NCI-H1436 treated with DMSO at 0.1 percent for 48 hours (cell line): Measurements from ENCODE around the gene GCSH.
A peak's percentile ranks its signal among the peaks of the same experiment; 100 is the strongest.

Source experiments
- DNase-seq: peaks from one replicate; lab custom pipeline; 2025; lab: John Stamatoyannopoulos, UW

Gene GCSH

DNA sequence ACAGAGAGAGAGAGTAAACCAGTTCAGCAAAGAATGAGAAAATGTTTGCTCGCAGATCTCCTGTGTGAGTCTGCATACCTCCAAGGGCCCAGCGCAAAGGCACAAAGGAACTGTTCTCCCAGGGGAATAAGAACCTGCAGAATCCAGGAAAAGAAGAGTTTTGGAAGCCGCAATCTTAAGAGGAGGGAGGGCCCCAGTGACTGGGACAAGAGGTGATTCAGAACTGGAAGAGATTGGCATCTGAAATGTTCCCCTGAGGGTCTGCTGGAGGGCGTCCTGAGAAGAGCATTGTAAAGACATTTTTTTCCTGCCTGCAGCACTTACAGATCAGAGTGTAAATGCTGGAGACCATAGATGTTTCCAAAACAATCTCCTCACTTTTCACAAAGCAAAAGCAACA lies 54.5 kb downstream of the GCSH start:
- no peak for DNase-seq

DNA sequence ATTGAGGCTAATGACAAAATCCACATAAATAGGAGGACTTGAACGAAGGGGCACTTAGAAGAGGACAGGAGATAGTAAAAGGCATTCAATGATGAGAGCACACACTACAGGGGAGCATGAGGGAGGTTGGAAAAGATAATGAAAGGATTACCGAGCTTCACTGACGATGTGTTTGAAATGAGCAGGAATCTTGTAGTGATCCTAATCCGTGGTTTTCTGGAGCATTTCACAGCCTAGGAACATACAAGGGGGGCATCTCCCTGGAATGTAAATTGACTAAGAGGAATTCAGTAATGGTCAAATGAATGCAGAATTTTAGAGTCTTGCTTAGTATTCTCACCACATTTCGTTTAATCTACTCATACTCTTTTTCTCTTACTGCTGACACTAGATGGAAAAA lies 55.4 kb downstream of the GCSH start:
- no peak for DNase-seq

DNA sequence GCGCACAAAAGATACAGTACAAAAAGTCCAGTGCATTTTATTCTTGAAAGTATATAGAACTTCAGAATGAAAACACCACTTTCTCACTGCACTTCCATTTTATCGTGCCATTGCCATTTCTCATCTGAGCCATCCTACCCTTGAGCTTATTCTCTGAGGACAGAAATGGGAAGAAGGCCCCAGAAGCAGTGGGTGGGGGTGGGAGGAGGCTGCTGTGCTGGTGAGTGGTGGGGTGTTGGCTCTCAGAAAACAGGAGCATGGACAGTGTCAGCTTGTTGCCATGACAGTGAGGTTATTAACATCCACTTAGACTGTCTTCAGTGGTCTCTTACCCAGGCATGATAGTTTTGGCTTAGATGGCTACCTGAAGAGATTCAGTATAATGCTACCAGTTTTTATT lies 56.1 kb downstream of the GCSH start:
- DNase-seq, result no peak

DNA sequence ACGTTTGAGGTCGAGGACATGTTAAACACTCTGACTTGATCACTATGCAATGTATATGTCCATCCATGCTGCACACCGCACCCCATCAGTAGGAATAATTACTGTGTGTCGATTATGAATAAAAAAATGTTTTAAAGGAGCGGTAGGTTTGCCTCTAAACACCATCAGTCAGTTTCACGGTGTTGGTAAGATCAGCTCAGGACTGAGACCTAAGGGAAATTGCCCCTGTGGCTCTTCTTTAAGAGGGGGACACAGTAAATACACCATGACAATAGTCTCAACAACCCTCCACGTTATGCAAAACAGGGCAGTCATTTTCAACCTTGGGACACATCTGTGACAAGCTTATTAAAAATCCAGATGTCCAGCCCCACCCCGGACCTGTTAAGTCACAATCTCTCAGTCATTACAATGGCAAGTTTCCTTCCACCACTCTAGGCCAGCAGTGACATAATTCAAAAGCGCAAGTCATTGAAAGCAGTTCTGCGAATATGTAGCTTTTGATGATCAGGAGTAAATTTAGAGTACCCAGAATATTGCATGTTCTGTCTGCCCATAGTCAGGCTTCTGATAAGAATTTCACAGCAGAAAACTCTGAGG lies 59.3 kb downstream of the GCSH start:
- DNase-seq, result no peak

- no peak for DNase-seq
Observed at GRCh38 chr16:81035975-81036750, 60.0 kb downstream of the GCSH start.

DNA sequence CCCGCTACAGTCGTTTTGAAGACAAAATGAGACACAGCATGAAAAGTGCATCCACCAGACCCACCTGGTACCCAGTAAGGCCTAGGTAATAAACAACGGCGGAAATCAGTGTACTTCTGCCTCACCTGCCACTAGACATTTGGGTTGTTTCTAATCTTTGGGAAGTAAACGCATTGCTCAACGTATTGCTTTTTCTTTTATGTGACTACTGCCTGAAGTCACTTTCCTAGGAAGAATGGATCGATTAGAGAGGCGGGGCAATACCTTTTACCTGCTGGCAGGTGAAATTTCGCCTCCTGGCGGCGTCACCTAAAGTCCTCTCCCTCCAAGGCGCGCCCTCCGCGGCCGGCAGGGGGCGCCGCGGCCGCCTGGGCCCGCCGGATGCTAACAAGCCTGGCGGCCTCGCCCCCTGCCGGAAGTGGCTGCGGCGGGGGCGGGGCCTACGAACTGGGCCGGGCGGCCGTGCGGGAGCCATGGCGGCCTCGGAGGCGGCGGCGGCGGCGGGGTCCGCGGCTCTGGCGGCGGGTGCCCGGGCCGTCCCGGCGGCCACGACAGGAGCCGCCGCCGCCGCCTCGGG lies 60.7 kb downstream of the GCSH start, which contains the start of gene ATMIN:
Gene ATMIN, plus strand, starts transcription at position 445 of the 577 bp plus-strand sequence. Its CDS starts 29 bp downstream, at position 474.
- DNase-seq, result peak; percentile 47
